Measurements from ENCODE around the gene PRR35. TPM values are rescaled to one million over a fixed set of nuclear protein-coding genes. Genes with fewer than 3 reads are reported as not detected.
A peak's percentile ranks its signal among the peaks of the same experiment; 100 is the strongest.

PRR35 gene
- total RNA-seq, 2 experiments from 2014 or later: not detected

GRCh38 chr16:523097-523741 lies 37.0 kb upstream of the PRR35 start:
- DNase-seq (no peak), ATAC-seq (ENCODE audit: poor library complexity) (no peak)
- Mint-ChIP-seq H3K27ac (no peak overlapping the region), H3K4me3 (peak overlapping the region; percentile 65), H3K4me1 (ENCODE audit: low read depth) (peaks cover 16% of the 10 kb centered on the region), H3K27me3 (no peaks in the 10 kb centered on the region), H3K9me3 (no peaks in the 10 kb centered on the region), H3K36me3 (ENCODE audit: low read depth) (no peaks in the 10 kb centered on the region)
- Histone ChIP-seq H3K27ac (ENCODE audit: low read depth in 1 of 2, low read length in 2 of 2) (no peak overlapping the region), H3K36me3 (ENCODE audit: insufficient read depth, low read length) (no peaks in the 10 kb centered on the region), H3K27me3 (ENCODE audit: control insufficient read depth in 1 of 2, insufficient read depth in 2 of 2, low read length in 2 of 2) (no peaks in the 10 kb centered on the region), H3K9me3 (ENCODE audit: control insufficient read depth in 1 of 2, insufficient read depth in 1 of 2, low read length in 2 of 2) (no peaks in the 10 kb centered on the region), H3K4me1 (ENCODE audit: insufficient read depth, low read length) (peaks cover 22% of the 10 kb centered on the region), H3K4me3 (ENCODE audit: low read length) (no peak overlapping the region)
- CTCF ChIA-PET: no interaction called here
- POLR2A ChIA-PET: no interaction called here
- no peak for TF ChIP-seq CTCF (IDR thresholded peaks at IDR 0.05)
- intact Hi-C loops (cut with DNase I, micrococcal nuclease): no loop called here

DNA sequence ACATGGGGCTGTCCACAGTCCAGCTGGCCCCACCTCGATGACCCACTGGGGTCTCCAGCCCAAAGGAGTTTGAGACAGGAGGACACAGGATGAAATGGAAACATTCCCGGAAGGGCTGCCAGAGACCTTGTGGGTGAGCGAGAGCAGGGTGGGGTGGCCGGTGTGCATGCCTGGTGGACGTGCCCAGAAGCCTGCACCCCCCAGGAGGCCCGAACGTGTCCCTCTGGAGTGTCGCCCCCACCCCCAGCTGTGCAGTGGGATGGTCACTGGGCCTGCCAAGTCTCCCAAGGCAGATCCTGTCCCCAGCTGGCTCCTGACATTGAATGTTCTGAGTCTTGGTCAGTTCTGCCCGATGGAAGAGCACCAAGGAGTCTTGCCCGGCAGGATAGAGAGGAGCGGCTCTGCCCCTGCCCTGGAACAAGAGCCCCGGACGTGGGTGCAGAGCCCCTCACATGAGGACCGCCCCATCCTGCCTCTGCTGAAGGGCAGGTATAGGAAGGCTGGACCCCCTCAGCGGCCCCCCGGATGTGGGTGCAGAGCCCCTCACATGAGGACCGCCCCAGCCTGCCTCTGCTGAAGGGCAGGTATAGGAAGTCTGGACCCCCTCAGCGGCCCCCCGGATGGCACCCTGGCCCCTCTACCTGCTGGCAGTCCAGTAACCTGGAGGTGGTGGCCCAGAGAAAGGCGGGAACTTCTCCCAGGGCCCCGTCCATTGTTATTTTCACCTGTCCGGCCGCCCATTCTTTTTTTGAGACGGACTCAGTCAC lies 35.7 kb upstream of the PRR35 start:
- Histone ChIP-seq H3K27me3 (ENCODE audit: control insufficient read depth in 1 of 2, insufficient read depth in 2 of 2, low read length in 2 of 2) (no peaks in the 10 kb centered on the region), H3K27ac (ENCODE audit: low read depth in 1 of 2, low read length in 2 of 2) (no peak overlapping the region), H3K4me3 (ENCODE audit: low read length) (no peak overlapping the region), H3K9me3 (ENCODE audit: control insufficient read depth in 1 of 2, insufficient read depth in 1 of 2, low read length in 2 of 2) (no peaks in the 10 kb centered on the region), H3K36me3 (ENCODE audit: insufficient read depth, low read length) (no peaks in the 10 kb centered on the region), H3K4me1 (ENCODE audit: insufficient read depth, low read length) (peaks cover 35% of the 10 kb centered on the region)
- peak overlapping the region; percentile 30 for H3K4me3 Mint-ChIP-seq
- no peaks in the 10 kb centered on the region for H3K9me3 Mint-ChIP-seq
- CTCF ChIA-PET: no interaction called here
- H3K36me3 Mint-ChIP-seq (ENCODE audit: low read depth): no peaks in the 10 kb centered on the region
- H3K27me3 Mint-ChIP-seq: no peaks in the 10 kb centered on the region
- DNase-seq: no peak
- POLR2A ChIA-PET: no interaction called here
- no peak overlapping the region for H3K27ac Mint-ChIP-seq
- no peak for ATAC-seq (ENCODE audit: poor library complexity)
- TF ChIP-seq CTCF (IDR thresholded peaks at IDR 0.05): no peak
- peaks cover 16% of the 10 kb centered on the region for H3K4me1 Mint-ChIP-seq (ENCODE audit: low read depth)
- intact Hi-C loops (cut with DNase I, micrococcal nuclease): loop anchor here (5.0 kb wide), 4 partner anchors 88 to 297 kb away; partner anchors contain the start of genes LUC7L (in 1 of the 2), PGAP6 (in 1 of the 2) and RAB11FIP3 (in 1 of the 2)

DNA sequence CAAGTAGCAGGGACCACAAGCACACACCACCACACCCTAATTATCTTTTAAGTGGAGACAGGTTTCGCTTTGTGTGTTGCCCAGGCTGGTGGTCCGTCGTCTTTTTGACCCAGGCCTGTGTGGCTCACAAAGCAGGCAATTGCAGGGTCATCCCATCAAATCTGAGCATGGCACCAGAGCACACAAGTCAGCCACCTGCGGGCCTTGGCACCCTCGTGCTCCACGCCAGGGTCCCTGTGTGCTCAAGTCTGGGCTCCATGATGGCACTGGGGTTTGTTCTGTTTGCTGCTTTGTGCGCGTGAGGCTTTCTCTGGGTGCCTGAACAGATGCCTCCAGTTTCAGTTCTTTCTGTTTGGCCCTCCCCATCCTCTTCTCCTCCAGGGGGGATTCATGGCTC lies 35.1 kb upstream of the PRR35 start:
- no peaks in the 10 kb centered on the region for H3K36me3 Mint-ChIP-seq (ENCODE audit: low read depth)
- Histone ChIP-seq H3K4me3 (ENCODE audit: low read length) (no peak overlapping the region), H3K27ac (ENCODE audit: low read depth in 1 of 2, low read length in 2 of 2) (no peak overlapping the region), H3K36me3 (ENCODE audit: insufficient read depth, low read length) (no peaks in the 10 kb centered on the region), H3K27me3 (ENCODE audit: control insufficient read depth in 1 of 2, insufficient read depth in 2 of 2, low read length in 2 of 2) (no peaks in the 10 kb centered on the region), H3K4me1 (ENCODE audit: insufficient read depth, low read length) (peaks cover 41% of the 10 kb centered on the region), H3K9me3 (ENCODE audit: control insufficient read depth in 1 of 2, insufficient read depth in 1 of 2, low read length in 2 of 2) (no peaks in the 10 kb centered on the region)
- TF ChIP-seq CTCF (IDR thresholded peaks at IDR 0.05): no peak
- intact Hi-C loops (cut with DNase I, micrococcal nuclease): loop anchor here (5.0 kb wide), 4 partner anchors 87 to 298 kb away; partner anchors contain the start of genes LUC7L (in 1 of the 2), PGAP6 (in 1 of the 2) and RAB11FIP3 (in 1 of the 2)
- H3K27me3 Mint-ChIP-seq: no peaks in the 10 kb centered on the region
- H3K27ac Mint-ChIP-seq: peak overlapping the region; percentile 80
- DNase-seq (no peak), ATAC-seq (ENCODE audit: poor library complexity) (no peak)
- ChIA-PET CTCF (no interaction called here), POLR2A (interaction anchor here (0.9 kb wide), 1 partner anchor 65 kb away, joined by 3 read pairs; no protein-coding TSS in a partner anchor)
- H3K4me3 Mint-ChIP-seq: peak overlapping the region; percentile 70
- peaks cover 21% of the 10 kb centered on the region for H3K4me1 Mint-ChIP-seq (ENCODE audit: low read depth)
- no peaks in the 10 kb centered on the region for H3K9me3 Mint-ChIP-seq

Measured in CD4-positive, alpha-beta T cell (primary cell).